HG02642 (cell line): ENCODE data around the gene LSM14A.
"Not testable (repeated sequence)": the region's sequence is repeated elsewhere in the genome, so short reads cannot be mapped to it uniquely, and the experiment has no call there.

Experiments used
- ATAC-seq: cut with Tn5 transposase; IDR thresholded peaks from one replicate; pipeline ENCODE4 v1.9.1; 2021; ENCODE audit warnings: mild to moderate bottlenecking; ENCODE audit not compliant: unreplicated experiment, poor library complexity

The LSM14A gene

GRCh38 chr19:34189199-34189916, 17.1 kb downstream of the LSM14A start:
- ATAC-seq = no peak

DNA sequence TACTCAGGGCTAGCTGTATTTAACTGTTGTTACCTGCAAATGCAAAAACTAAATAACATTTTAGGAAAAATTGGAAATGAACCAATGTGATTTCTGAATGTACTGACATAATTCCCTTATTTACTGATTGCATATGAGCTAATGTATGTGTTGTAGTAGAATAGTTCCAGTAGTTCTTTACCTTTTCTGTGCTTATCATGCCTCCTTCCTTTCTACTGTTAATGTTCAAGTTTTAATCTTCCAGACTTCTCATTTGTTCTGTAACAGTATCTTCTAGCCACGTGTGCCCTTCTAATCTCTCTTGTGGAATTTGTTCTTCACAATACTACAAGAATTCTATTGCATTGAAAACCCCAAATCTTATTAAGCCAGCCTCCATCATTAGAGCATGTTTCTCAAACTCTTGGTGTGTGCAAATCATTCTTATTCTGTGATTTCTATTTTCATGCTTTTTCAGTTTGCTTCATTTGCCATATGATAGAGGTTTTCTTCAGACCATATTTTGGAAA, 17.7 kb downstream of the LSM14A start:
- no peak for ATAC-seq

- no peak for ATAC-seq
Observed at GRCh38 chr19:34191355-34191962, 19.2 kb downstream of the LSM14A start.

- ATAC-seq = no peak
Observed at GRCh38 chr19:34193439-34193838, 21.1 kb downstream of the LSM14A start.

DNA sequence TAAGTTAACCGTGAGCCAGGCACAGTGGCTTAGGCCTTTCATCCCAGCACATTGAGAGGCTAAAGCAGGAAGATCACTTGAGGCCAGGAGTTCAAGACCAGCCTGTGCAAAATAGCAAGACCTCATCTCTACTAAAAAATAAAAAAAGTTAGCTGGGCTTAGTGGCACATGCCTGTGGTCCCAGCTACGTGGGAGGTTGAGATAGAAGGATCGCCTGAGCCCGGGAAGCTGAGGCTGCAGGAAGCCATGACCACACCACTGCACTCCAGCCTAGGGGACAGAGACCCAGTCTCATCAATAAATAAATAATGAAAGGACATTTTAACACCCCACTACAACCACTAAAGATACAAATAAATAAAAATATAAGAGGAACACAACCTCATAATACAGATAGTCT, 21.6 kb downstream of the LSM14A start:
- ATAC-seq = no peak

DNA sequence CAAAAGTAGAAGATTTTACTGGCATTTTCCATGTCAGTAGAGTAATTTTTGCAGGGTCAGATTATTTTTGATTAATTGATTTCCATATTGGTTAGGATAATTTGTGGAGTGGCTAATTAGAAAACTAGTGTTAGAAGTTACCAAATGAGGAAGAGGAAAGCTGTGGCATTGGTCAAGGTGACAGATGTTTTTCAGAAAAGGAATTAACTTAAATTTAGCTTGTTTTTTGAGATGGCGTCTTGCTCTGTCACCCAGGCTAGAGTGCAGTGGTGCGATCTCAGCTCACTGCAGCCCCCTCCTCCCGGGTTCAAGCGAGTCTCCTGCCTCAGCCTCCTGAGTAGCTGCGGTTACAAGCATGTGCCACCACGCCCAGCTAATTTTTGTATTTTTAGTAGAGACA, 28.8 kb downstream of the LSM14A start:
- no peak for ATAC-seq

DNA sequence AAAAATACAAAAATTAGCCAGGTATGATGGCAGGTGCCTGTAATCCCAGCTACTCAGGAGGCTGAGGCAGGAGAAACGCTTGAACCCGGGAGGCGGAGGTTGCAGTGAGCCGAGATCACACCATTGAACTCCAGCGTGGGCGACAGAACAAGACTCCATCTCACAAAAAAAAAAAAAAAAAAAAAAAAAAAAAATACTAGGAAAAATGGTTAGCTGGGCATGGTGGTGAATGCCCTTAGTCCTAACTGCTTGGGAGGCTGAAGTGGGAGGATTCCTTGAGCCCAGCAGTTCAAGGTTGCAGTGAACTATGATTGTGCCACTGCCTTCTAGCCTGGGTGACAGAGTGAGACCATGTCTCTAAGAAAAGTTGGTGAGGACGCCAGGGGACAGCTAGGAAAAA, 33.0 kb downstream of the LSM14A start:
- ATAC-seq = not testable (repeated sequence)

GRCh38 chr19:34208291-34208884, 36.1 kb downstream of the LSM14A start:
- ATAC-seq = no peak

GRCh38 chr19:34209726-34210125, 37.4 kb downstream of the LSM14A start:
- ATAC-seq = no peak

- ATAC-seq = no peak
Observed at GRCh38 chr19:34213283-34213682, 41.0 kb downstream of the LSM14A start.

GRCh38 chr19:34214040-34214439, 41.7 kb downstream of the LSM14A start:
- ATAC-seq = no peak

- no peak for ATAC-seq
Observed at GRCh38 chr19:34215006-34215665, 42.8 kb downstream of the LSM14A start.

GRCh38 chr19:34215666-34216038, 43.3 kb downstream of the LSM14A start:
- no peak for ATAC-seq

- ATAC-seq = not testable (repeated sequence)
Observed at GRCh38 chr19:34216745-34217219, 44.5 kb downstream of the LSM14A start.

DNA sequence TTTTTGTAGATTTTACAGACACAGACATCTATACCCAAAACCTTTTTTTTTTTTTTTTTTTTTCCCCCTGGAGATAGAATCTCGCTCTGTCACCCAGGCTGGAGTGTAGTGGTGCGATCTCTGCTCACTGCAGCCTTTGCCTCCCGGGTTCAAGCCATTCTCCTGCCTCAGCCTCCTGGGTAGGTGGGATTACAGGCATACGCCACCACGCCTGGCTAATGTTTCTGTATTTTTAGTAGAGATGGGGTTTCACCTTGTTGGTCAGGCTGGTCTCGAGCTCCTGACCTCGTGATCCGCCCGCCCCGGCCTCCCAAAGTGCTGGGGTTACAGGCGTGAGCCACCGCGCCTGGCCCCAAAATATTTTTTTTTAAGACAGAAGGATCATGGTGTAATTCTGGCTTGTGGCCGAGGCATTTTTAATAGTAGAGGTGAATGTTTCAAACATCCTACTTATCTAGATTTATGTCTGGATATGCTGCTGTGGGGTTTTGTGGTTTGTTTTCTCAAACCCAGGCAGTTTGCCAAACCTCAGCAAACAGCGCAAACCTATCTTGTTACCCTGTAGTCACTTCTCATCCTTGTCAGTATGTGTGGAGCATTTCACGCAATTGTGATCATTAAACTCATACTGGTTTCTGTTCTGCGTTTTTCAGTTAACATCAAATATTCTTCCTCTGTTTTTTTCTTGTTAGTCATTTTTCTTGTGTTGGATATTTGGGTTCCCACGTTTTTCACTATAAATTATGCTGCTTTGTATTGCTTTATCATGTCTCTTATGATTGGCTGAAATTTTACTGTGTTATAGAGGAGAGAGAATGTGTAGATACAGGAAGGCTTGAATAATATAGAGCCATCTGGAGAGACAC, 45.9 kb downstream of the LSM14A start:
- ATAC-seq = peak; percentile 62

DNA sequence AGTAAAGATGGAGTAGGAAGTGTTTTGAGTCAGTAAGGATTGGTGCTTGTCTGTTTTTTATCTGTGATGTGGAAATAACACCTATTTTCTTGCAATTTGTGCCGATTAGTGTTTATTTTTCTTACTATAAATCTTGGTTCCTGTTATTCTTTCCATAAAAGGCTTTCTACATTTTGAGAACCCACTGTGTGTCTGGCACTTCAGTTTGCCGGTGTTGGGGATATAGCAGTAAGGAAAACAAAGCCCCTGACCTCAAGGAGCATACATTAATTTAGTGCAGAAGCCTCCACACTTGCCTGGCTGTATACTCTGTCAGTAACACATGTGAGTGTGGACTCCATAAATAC, 46.5 kb downstream of the LSM14A start:
- ATAC-seq = no peak

- ATAC-seq = no peak
Observed at GRCh38 chr19:34220472-34221063, 48.3 kb downstream of the LSM14A start.

GRCh38 chr19:34222386-34222785, 50.1 kb downstream of the LSM14A start:
- no peak for ATAC-seq

- no peak for ATAC-seq
Observed at GRCh38 chr19:34224996-34225658, 52.8 kb downstream of the LSM14A start.
